ENCODE measurements around the gene TBX10. TPM values are rescaled to one million over a fixed set of nuclear protein-coding genes. Genes with fewer than 3 reads are reported as not detected.
A peak's percentile ranks its signal among the peaks of the same experiment; 100 is the strongest.
"Not testable (repeated sequence)": the region's sequence is repeated elsewhere in the genome, so short reads cannot be mapped to it uniquely, and the experiment has no call there.

TBX10 gene
- total RNA-seq, 3 donors from 2014 or later, result not detected

DNA sequence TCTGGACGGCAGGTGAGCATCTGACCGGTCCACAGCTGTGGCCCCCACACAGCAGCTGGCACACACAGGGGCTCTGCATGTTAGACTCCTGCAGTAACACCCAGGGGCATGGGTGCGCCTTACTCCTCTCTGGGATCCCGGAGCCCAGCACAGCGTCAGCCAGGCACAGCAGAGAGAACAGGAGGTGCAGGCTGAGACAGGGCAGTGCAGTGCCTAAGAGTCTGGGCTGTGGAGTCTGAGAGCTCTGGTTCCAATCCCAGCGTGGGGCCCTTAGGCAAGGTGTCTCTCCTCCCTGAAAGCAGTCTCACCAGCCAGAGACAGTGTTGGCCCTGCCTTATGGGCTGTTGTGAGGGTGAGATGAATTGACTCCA lies 12.1 kb downstream of the TBX10 start:
- Histone ChIP-seq H3K4me3 (no peak overlapping the region), H3K36me3 (no peaks in the 10 kb centered on the region), H3K4me1 (no peaks in the 10 kb centered on the region), H3K9me3 (no peaks in the 10 kb centered on the region), H3K27ac (peak overlapping the region; percentile 10 to 18), H3K27me3 (no peaks in the 10 kb centered on the region)
- intact Hi-C loops (cut with DNase I; ENCODE audit: low total_unique reads), result no loop called here
- TF ChIP-seq POLR2A (IDR thresholded peaks at IDR 0.05), result no peak
- TF ChIP-seq, protein P1, sequence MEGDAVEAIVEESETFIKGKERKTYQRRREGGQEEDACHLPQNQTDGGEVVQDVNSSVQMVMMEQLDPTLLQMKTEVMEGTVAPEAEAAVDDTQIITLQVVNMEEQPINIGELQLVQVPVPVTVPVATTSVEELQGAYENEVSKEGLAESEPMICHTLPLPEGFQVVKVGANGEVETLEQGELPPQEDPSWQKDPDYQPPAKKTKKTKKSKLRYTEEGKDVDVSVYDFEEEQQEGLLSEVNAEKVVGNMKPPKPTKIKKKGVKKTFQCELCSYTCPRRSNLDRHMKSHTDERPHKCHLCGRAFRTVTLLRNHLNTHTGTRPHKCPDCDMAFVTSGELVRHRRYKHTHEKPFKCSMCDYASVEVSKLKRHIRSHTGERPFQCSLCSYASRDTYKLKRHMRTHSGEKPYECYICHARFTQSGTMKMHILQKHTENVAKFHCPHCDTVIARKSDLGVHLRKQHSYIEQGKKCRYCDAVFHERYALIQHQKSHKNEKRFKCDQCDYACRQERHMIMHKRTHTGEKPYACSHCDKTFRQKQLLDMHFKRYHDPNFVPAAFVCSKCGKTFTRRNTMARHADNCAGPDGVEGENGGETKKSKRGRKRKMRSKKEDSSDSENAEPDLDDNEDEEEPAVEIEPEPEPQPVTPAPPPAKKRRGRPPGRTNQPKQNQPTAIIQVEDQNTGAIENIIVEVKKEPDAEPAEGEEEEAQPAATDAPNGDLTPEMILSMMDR (IDR thresholded peaks at IDR 0.05), result no peak
- no peak for TF ChIP-seq POLR2AphosphoS5 (IDR thresholded peaks at IDR 0.05)
- no peak for DNase-seq (ENCODE audit: low spot score in 2 of 2)

- no peaks in the 10 kb centered on the region for H3K9me3 ChIP-seq
- no peak for DNase-seq (ENCODE audit: low spot score in 2 of 2)
- H3K27ac ChIP-seq, result no peak overlapping the region
- no peaks in the 10 kb centered on the region for H3K36me3 ChIP-seq
- intact Hi-C loops (cut with DNase I; ENCODE audit: low total_unique reads), result no loop called here
- H3K4me3 ChIP-seq, result no peak overlapping the region
- H3K4me1 ChIP-seq, result no peaks in the 10 kb centered on the region
- no peak for TF ChIP-seq POLR2AphosphoS5 (IDR thresholded peaks at IDR 0.05)
- TF ChIP-seq, protein P1 (IDR thresholded peaks at IDR 0.05), result no peak
- TF ChIP-seq POLR2A (IDR thresholded peaks at IDR 0.05), result no peak
- no peaks in the 10 kb centered on the region for H3K27me3 ChIP-seq
Measured at GRCh38 chr11:67626970-67627369, 12.6 kb downstream of the TBX10 start.

DNA sequence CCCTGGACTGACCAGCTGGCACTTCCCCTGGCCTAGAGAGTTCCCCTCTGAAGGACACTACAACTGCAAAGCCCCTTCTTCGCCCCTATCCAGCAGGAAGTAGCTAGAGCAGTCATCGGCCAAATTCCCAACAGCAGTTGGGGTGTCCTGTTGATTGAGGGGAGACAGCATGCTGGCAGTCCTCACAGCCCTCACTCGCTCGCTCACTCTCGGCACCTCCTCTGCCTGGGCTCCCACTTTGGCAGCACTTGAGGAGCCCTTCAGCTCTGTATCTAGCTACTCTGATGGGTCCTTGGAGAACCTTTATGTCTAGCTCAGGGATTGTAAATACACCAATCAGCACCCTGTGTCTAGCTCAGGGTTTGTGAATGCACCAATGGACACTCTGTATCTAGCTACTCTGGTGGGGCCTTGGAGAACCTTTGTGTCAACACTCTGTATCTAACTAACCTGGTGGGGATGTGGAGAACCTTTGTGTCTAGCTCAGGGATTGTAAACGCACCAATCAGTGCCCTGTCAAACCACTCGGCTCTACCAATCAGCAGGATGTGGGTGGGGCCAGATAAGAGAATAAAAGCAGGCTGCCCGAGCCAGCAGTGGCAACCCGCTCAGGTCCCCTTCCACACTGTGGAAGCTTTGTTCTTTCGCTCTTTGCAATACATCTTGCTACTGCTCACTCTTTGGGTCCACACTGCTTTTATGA lies 13.3 kb downstream of the TBX10 start:
- intact Hi-C loops (cut with DNase I; ENCODE audit: low total_unique reads); H3K4me1 ChIP-seq; H3K27ac ChIP-seq; H3K27me3 ChIP-seq; H3K36me3 ChIP-seq; H3K9me3 ChIP-seq; H3K4me3 ChIP-seq; DNase-seq (ENCODE audit: low spot score in 2 of 2): not testable (repeated sequence)

GRCh38 chr11:67623795-67624194 lies 15.8 kb downstream of the TBX10 start:
- H3K4me1 ChIP-seq; intact Hi-C loops (cut with DNase I; ENCODE audit: low total_unique reads); H3K36me3 ChIP-seq; DNase-seq (ENCODE audit: low spot score in 2 of 2); H3K9me3 ChIP-seq; H3K27me3 ChIP-seq; H3K27ac ChIP-seq; H3K4me3 ChIP-seq: not testable (repeated sequence)

- DNase-seq (ENCODE audit: low spot score in 2 of 2); H3K36me3 ChIP-seq; H3K27me3 ChIP-seq; H3K27ac ChIP-seq; H3K4me1 ChIP-seq; H3K4me3 ChIP-seq; intact Hi-C loops (cut with DNase I; ENCODE audit: low total_unique reads); H3K9me3 ChIP-seq: not testable (repeated sequence)
Measured at GRCh38 chr11:67622905-67623304, 16.7 kb downstream of the TBX10 start.

DNA sequence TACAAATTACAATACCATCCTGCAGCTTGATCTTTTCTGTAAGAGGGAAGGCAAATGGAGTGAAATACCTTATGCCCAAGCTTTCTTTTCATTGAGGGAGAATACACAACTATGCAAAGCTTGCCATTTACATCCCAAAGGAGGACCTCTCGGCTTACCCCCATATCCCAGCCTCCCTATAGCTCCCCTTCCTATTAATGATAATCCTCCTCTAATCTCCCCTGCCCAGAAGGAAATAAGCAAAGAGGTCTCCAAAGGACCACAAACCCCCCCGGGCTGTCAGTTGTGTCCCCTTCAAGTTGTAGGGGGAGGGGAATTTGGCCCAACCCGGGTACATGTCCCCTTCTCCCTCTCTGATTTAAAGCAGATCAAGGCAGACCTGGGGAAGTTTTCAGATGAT lies 17.6 kb downstream of the TBX10 start:
- H3K9me3 ChIP-seq; DNase-seq (ENCODE audit: low spot score in 2 of 2); H3K4me1 ChIP-seq: not testable (repeated sequence)

GRCh38 chr11:67620621-67621020 lies 18.9 kb downstream of the TBX10 start:
- H3K4me1 ChIP-seq; H3K27ac ChIP-seq; H3K4me3 ChIP-seq; H3K9me3 ChIP-seq; H3K27me3 ChIP-seq; intact Hi-C loops (cut with DNase I; ENCODE audit: low total_unique reads); H3K36me3 ChIP-seq; DNase-seq (ENCODE audit: low spot score in 2 of 2): not testable (repeated sequence)

More for the DNA sequence above, 17.6 kb downstream of the TBX10 start:
- H3K27me3 ChIP-seq; H3K36me3 ChIP-seq; H3K4me3 ChIP-seq; H3K27ac ChIP-seq; intact Hi-C loops (cut with DNase I; ENCODE audit: low total_unique reads): not testable (repeated sequence)

DNA sequence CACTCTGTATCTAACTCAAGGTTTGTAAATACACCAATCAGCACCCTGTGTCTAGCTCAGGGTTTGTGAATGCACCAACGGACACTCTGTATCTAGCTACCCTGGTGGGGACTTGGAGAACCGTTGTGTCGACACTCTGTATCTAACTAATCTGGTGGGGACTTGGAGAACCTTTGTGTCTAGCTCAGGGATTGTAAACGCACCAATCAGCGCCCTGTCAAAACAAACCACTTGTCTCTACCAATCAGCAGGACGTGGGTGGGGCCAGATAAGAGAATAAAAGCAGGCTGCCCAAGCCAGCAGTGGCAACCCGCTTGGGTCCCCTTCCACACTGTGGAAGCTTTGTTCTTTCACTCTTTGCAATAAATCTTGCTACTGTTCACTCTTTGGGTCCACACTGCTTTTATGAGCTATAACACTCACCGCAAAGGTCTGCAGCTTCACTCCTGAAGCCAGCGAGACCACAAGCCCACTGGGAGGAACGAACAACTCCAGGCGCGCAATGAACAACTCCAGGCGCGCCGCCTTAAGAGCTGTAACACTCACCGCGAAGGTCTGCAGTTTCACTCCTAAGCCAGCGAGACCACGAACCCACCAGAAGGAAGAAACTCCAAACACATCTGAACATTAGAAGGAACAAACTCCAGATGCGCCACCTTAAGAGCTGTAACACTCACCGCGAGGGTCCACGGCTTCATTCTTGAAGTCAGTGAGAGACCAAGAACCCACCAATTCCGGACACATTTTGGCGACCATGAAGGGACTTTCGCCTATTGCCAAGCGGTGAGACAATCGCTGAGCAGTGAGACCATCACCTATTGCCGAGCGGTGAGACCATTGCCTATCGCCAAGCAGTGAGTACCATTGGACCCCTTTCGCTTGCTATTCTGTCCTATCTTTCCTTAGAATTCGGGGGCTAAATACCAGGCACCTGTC lies 19.6 kb downstream of the TBX10 start:
- DNase-seq (ENCODE audit: low spot score in 2 of 2); intact Hi-C loops (cut with DNase I; ENCODE audit: low total_unique reads); H3K36me3 ChIP-seq; H3K4me1 ChIP-seq; H3K27ac ChIP-seq; H3K27me3 ChIP-seq; H3K4me3 ChIP-seq; H3K9me3 ChIP-seq: not testable (repeated sequence)

GRCh38 chr11:67618901-67619659 lies 20.5 kb downstream of the TBX10 start:
- H3K27me3 ChIP-seq; H3K4me3 ChIP-seq; H3K27ac ChIP-seq; H3K9me3 ChIP-seq; H3K4me1 ChIP-seq; DNase-seq (ENCODE audit: low spot score in 2 of 2); intact Hi-C loops (cut with DNase I; ENCODE audit: low total_unique reads); H3K36me3 ChIP-seq: not testable (repeated sequence)
